Measurements from ENCODE around the gene TAF3. TPM values are rescaled to one million over a fixed set of nuclear protein-coding genes. Genes with fewer than 3 reads are reported as not detected.

The TAF3 gene
- total and polyA plus RNA-seq, 2 donors (not counting 1 experiment from before 2014, with no cell fraction given): 7.0 to 20.1 TPM

DNA sequence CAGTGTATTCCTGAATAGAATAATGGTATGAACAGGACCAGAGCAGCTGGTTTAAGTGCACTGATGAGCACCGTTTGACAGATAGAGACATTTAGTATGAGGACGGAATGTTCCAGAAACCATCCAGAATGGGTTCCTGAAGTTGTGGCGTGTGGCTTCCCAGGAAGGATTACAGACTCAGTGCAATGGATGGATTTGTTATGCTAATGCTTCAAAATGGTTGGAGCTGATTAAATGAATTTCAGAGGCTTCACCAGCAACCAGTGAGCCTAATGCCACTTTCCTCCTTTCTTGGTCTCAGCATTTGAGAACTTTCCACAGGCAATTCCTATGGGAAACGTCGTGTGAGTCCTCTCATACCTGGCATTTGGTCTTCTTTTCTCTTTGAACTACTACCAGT is 246.1 kb downstream of the TAF3 start:
- 86% methylated on average over 3 of the region's 5 CpGs for WGBS (ENCODE audit: insufficient coverage)
- H3K4me1 Mint-ChIP-seq: peaks cover 14% of the 10 kb centered on the region
- H3K27me3 Mint-ChIP-seq: peaks cover 43% of the 10 kb centered on the region
- H4K20me1 ChIP-seq (ENCODE audit: control insufficient read depth, insufficient read depth, low read length, poor library complexity, severe bottlenecking): no peaks in the 10 kb centered on the region
- ATAC-seq (ENCODE audit: low read depth) (no peak), DNase-seq (no peak)
- H3K27me3 ChIP-seq (replicated peaks in 1 of 4; ENCODE audit: control extremely low read depth in 1 of 4, control insufficient read depth in 3 of 4, insufficient read depth in 4 of 4, low read length in 3 of 4): peaks cover 0 to 26% (median 13%) of the 10 kb centered on the region in 4 experiments
- intact Hi-C loops (cut with micrococcal nuclease): no loop called here
- H3K36me3 ChIP-seq (replicated peaks in 1 of 2; ENCODE audit: control extremely low read depth in 1 of 2, control insufficient read depth in 1 of 2, extremely low read depth in 1 of 2, insufficient read depth in 2 of 2, low read length in 1 of 2): no peaks in the 10 kb centered on the region
- H2AFZ ChIP-seq (ENCODE audit: insufficient read depth, low read depth, low read length, poor library complexity, severe bottlenecking): no peak overlapping the region
- no peaks in the 10 kb centered on the region for H3K79me2 ChIP-seq (ENCODE audit: control insufficient read depth, insufficient read depth, low read length)
- no peak overlapping the region for H3K9ac ChIP-seq (ENCODE audit: low read length)
- no peak overlapping the region for H3K4me3 Mint-ChIP-seq
- H3K9me3 Mint-ChIP-seq (ENCODE audit: insufficient read depth): no peaks in the 10 kb centered on the region
- no peak overlapping the region for H3K4me3 ChIP-seq (ENCODE audit: control extremely low read depth in 1 of 5, extremely low read depth in 1 of 5, insufficient read depth in 1 of 5, low read depth in 2 of 5, low read length in 4 of 5)
- H3K27ac ChIP-seq (ENCODE audit: low read length in 2 of 2): no peak overlapping the region
- H3K4me1 ChIP-seq (ENCODE audit: control insufficient read depth in 2 of 2, insufficient read depth in 2 of 2, low read length in 2 of 2): peaks cover 17 to 24% of the 10 kb centered on the region in 2 donors
- no peaks in the 10 kb centered on the region for H3K9me3 ChIP-seq (ENCODE audit: control extremely low read depth in 1 of 3, control insufficient read depth in 2 of 3, insufficient read depth in 1 of 3, low read length in 2 of 3)
- POLR2A ChIA-PET: no interaction called here
- CTCF ChIA-PET: no interaction called here
- no peak overlapping the region for H3K27ac Mint-ChIP-seq
- H3K4me2 ChIP-seq (replicated peaks; ENCODE audit: low read depth, low read length, poor library complexity, severe bottlenecking): no peak overlapping the region
- TF ChIP-seq EZH2 (IDR thresholded peaks at IDR 0.05; ENCODE audit: borderline replicate concordance, insufficient read depth, low read depth, low read length, poor library complexity, severe bottlenecking): no peak
- TF ChIP-seq, protein P1, sequence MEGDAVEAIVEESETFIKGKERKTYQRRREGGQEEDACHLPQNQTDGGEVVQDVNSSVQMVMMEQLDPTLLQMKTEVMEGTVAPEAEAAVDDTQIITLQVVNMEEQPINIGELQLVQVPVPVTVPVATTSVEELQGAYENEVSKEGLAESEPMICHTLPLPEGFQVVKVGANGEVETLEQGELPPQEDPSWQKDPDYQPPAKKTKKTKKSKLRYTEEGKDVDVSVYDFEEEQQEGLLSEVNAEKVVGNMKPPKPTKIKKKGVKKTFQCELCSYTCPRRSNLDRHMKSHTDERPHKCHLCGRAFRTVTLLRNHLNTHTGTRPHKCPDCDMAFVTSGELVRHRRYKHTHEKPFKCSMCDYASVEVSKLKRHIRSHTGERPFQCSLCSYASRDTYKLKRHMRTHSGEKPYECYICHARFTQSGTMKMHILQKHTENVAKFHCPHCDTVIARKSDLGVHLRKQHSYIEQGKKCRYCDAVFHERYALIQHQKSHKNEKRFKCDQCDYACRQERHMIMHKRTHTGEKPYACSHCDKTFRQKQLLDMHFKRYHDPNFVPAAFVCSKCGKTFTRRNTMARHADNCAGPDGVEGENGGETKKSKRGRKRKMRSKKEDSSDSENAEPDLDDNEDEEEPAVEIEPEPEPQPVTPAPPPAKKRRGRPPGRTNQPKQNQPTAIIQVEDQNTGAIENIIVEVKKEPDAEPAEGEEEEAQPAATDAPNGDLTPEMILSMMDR (IDR thresholded peaks at IDR 0.05): no peak

DNA sequence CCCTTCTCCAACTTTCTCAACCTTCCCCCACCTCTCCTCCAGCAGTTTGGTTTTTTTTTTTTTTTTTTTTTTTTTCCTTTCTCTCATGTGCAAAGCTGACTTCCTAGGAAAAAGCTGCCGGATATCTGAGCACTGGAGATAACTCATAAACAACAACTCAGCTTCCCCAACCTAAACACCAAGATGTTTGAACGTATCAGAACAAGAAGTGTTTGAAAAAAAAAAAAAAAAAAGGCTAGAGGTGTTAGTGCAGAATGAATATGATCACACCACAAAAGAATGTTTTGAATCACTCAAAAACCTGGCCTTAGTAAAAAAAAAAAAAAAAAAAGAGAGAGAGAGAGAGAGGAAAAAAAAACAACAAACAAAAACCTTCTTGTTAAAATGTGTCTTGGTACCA is 247.3 kb downstream of the TAF3 start:
- ChIA-PET CTCF (no interaction called here), POLR2A (no interaction called here)
- ATAC-seq (ENCODE audit: low read depth) (no peak), DNase-seq (no peak)
- Histone ChIP-seq H3K27ac (ENCODE audit: low read length in 2 of 2) (no peak overlapping the region), H3K27me3 (replicated peaks in 1 of 4; ENCODE audit: control extremely low read depth in 1 of 4, control insufficient read depth in 3 of 4, insufficient read depth in 4 of 4, low read length in 3 of 4) (peaks cover 0 to 28% (median 6%) of the 10 kb centered on the region in 4 experiments), H3K9me3 (ENCODE audit: control extremely low read depth in 1 of 3, control insufficient read depth in 2 of 3, insufficient read depth in 1 of 3, low read length in 2 of 3) (no peaks in the 10 kb centered on the region), H4K20me1 (ENCODE audit: control insufficient read depth, insufficient read depth, low read length, poor library complexity, severe bottlenecking) (no peaks in the 10 kb centered on the region), H3K79me2 (ENCODE audit: control insufficient read depth, insufficient read depth, low read length) (no peaks in the 10 kb centered on the region), H3K4me1 (ENCODE audit: control insufficient read depth in 2 of 2, insufficient read depth in 2 of 2, low read length in 2 of 2) (peaks cover 7 to 12% of the 10 kb centered on the region in 2 donors), H3K36me3 (replicated peaks in 1 of 2; ENCODE audit: control extremely low read depth in 1 of 2, control insufficient read depth in 1 of 2, extremely low read depth in 1 of 2, insufficient read depth in 2 of 2, low read length in 1 of 2) (no peaks in the 10 kb centered on the region), H2AFZ (ENCODE audit: insufficient read depth, low read depth, low read length, poor library complexity, severe bottlenecking) (no peak overlapping the region), H3K4me3 (ENCODE audit: control extremely low read depth in 1 of 5, extremely low read depth in 1 of 5, insufficient read depth in 1 of 5, low read depth in 2 of 5, low read length in 4 of 5) (no peak overlapping the region), H3K9ac (ENCODE audit: low read length) (no peak overlapping the region), H3K4me2 (replicated peaks; ENCODE audit: low read depth, low read length, poor library complexity, severe bottlenecking) (no peak overlapping the region)
- no peak overlapping the region for H3K4me3 Mint-ChIP-seq
- no peak for TF ChIP-seq EZH2 (IDR thresholded peaks at IDR 0.05; ENCODE audit: borderline replicate concordance, insufficient read depth, low read depth, low read length, poor library complexity, severe bottlenecking)
- TF ChIP-seq, protein P1 (IDR thresholded peaks at IDR 0.05): no peak
- H3K4me1 Mint-ChIP-seq: peaks cover 4% of the 10 kb centered on the region
- peaks cover 32% of the 10 kb centered on the region for H3K27me3 Mint-ChIP-seq
- no peak overlapping the region for H3K27ac Mint-ChIP-seq
- WGBS (ENCODE audit: insufficient coverage): no CpG with 5 or more reads among the region's 2 CpGs
- H3K9me3 Mint-ChIP-seq (ENCODE audit: insufficient read depth): no peaks in the 10 kb centered on the region
- intact Hi-C loops (cut with micrococcal nuclease): no loop called here
